A549 (cell line): ENCODE results near the gene DSP. TPM values are rescaled to one million over a fixed set of nuclear protein-coding genes. Genes with fewer than 3 reads are reported as not detected.

Source experiments
- ATAC-seq, 2 experiments: fragments of 200-7000 bp in 1 of 2; fragments of >200 bp in 1 of 2; cut with Nextera tagmentation in 1 of 2; cut with Tn5 transposase in 1 of 2; 3 replicates each; pipeline versions ENCODE4 v1.8.0 to v1.9.1; 2018 to 2020; ENCODE audit warnings: mild to moderate bottlenecking in 1 of 2, moderate library complexity in 1 of 2
- CTCF ChIA-PET: fragments of 300-600 bp; sonication (Branson Sonifier 250); formaldehyde crosslinking; extraction: SDS; loops from one replicate; lab custom pipeline; 2021; ENCODE audit warnings: antibody characterized with exemption, inconsistent platforms; lab: Yijun Ruan, JAX
- POLR2A ChIA-PET: fragments of 350-600 bp; formaldehyde crosslinking; extraction: SDS; loops from one replicate; lab custom pipeline; 2021; ENCODE audit warnings: antibody characterized with exemption, inconsistent platforms; lab: Yijun Ruan, JAX
- DNase-seq, 2 experiments: peaks; one replicate each; pipeline versions ENCODE4 v3.0.0 to v3.0.0-alpha.2; 2011 to 2016; ENCODE audit warnings: low read depth in 1 of 2, low spot score in 1 of 2
- FAIRE-seq: peaks from 2 replicates; lab custom pipeline; 2011; peaks lifted over from hg19 to GRCh38; lab: Jason Lieb, UNC
- H3K27ac ChIP-seq, 2 experiments: fragments of >200 bp; sonication (Bioruptor Twin); formaldehyde crosslinking; 3 replicates each; pipeline ENCODE4 v1.5.1; 2016 to 2017
- H3K4me1 ChIP-seq: fragments of >200 bp; sonication (Bioruptor Twin); formaldehyde crosslinking; 3 replicates; pipeline ENCODE4 v1.6.1; 2016
- H3K4me2 ChIP-seq: fragments of >200 bp; sonication (Bioruptor Twin); formaldehyde crosslinking; 3 replicates; pipeline ENCODE4 v1.6.1; 2016
- H3K4me3 ChIP-seq: fragments of >200 bp; sonication (Bioruptor Twin); formaldehyde crosslinking; 3 replicates; pipeline ENCODE4 v1.5.1; 2016
- H3K9me3 ChIP-seq: fragments of >200 bp; sonication (Bioruptor Twin); formaldehyde crosslinking; 3 replicates; pipeline ENCODE4 v1.6.1; 2016
- BHLHE40 ChIP-seq: IDR thresholded peaks from 2 replicates; pipeline ENCODE4 v1.6.1; 2012; ENCODE audit warnings: low read depth, low read length, inconsistent platforms
- FOXS1 ChIP-seq: fragments of 250-450 bp; sonication (Bioruptor Pico); IDR thresholded peaks from 2 replicates; pipeline ENCODE4 v1.5.0; 2020; ENCODE audit warnings: mild to moderate bottlenecking, moderate library complexity
- GATA3 ChIP-seq: IDR thresholded peaks from 2 replicates; pipeline ENCODE4 v1.6.1; 2012; ENCODE audit warnings: borderline replicate concordance
- HEYL ChIP-seq: fragments of 250-450 bp; sonication (Bioruptor Pico); IDR thresholded peaks from 2 replicates; pipeline ENCODE4 v1.8.0; 2021; ENCODE audit warnings: mild to moderate bottlenecking, moderate library complexity
- HOXA7 ChIP-seq: fragments of 250-450 bp; sonication (Bioruptor Pico); IDR thresholded peaks from 2 replicates; pipeline ENCODE4 v1.5.0; 2020; ENCODE audit warnings: mild to moderate bottlenecking, moderate library complexity
- HOXB13 ChIP-seq: fragments of 250-450 bp; sonication (Bioruptor Pico); IDR thresholded peaks from 2 replicates; pipeline ENCODE4 v1.5.0; 2020; ENCODE audit warnings: low read depth, mild to moderate bottlenecking, moderate library complexity
- JUNB ChIP-seq: fragments of >200 bp; sonication (Bioruptor Twin); formaldehyde crosslinking; IDR thresholded peaks from 2 replicates; pipeline ENCODE4 v1.6.1; 2016
- KDM5A ChIP-seq: fragments of 200-600 bp; sonication (generic); IDR thresholded peaks from 2 replicates; pipeline ENCODE4 v1.6.1; 2016; ENCODE audit warnings: antibody characterized with exemption, mild to moderate bottlenecking
- MAFK ChIP-seq: fragments of 450-650 bp; IDR thresholded peaks from 2 replicates; pipeline ENCODE4 v1.6.1; 2014; ENCODE audit not compliant: partially characterized antibody
- NPAS2 ChIP-seq: fragments of 250-450 bp; sonication (Bioruptor Pico); IDR thresholded peaks from 2 replicates; pipeline ENCODE4 v1.8.0; 2022; ENCODE audit warnings: mild to moderate bottlenecking, moderate library complexity, borderline replicate concordance
- RAD21 ChIP-seq, 2 experiments: fragments of >200 bp in 1 of 2; sonication (Bioruptor Twin) in 1 of 2; formaldehyde crosslinking in 1 of 2; IDR thresholded peaks in 1 of 2; conservative IDR thresholded peaks in 1 of 2; 2 replicates in 1 of 2; 3 replicates in 1 of 2; pipeline ENCODE4 v1.6.1; 2012 to 2018; ENCODE audit warnings: inconsistent platforms in 1 of 2
- RARB ChIP-seq: fragments of 250-450 bp; sonication (Bioruptor Pico); IDR thresholded peaks from 2 replicates; pipeline ENCODE4 v1.8.0; 2021; ENCODE audit warnings: mild to moderate bottlenecking, moderate library complexity
- RCOR1 ChIP-seq: fragments of 150-350 bp; IDR thresholded peaks from 2 replicates; pipeline ENCODE4 v1.6.1; 2014; ENCODE audit warnings: antibody characterized with exemption, low read length, low read depth
- RNF2 ChIP-seq: fragments of 200-600 bp; sonication (generic); IDR thresholded peaks from 2 replicates; pipeline ENCODE4 v1.6.1; 2016; ENCODE audit warnings: low read depth, mild to moderate bottlenecking, antibody characterized with exemption, moderate library complexity, borderline replicate concordance
- TFCP2L1 ChIP-seq: fragments of 250-450 bp; sonication (Bioruptor Pico); IDR thresholded peaks from 2 replicates; pipeline ENCODE4 v1.5.0; 2021; ENCODE audit warnings: mild to moderate bottlenecking
- ZC3H11A ChIP-seq: fragments of 450-650 bp; IDR thresholded peaks from 2 replicates; pipeline ENCODE4 v1.6.1; 2014; ENCODE audit warnings: antibody characterized with exemption, mild to moderate bottlenecking
- WGBS: methylation state at CpG from one replicate; pipeline ENCODE4 v1.1.6; 2017; ENCODE audit errors: missing lambda C conversion rate; 5-methylcytosine and 5-hydroxymethylcytosine counted together
- polyA plus RNA-seq, 4 experiments: library from polyadenylated mRNA; depleted of rRNA in 3 of 4; stranded (reverse); fragments of >200 nt; fragmentation: RNase III in 1 of 4; extraction: RNeasy Plus Mini Kit Qiagen cat#74134 plus additional on column Dnase treatment in 1 of 4; gene quantifications; 2 replicates in 3 of 4; 3 replicates in 1 of 4; pipeline ENCODE4 v1.2.3, GENCODE V29; 2011 to 2017
- TF ChIP-seq, protein P1 (sequence below): fragments of 200-600 bp; sonication (generic); IDR thresholded peaks from 2 replicates; pipeline ENCODE4 v1.6.1; 2016; ENCODE audit warnings: antibody characterized with exemption, mild to moderate bottlenecking, moderate library complexity
- TF ChIP-seq, protein P2 (sequence below): fragments of >200 bp; sonication (Bioruptor Twin); formaldehyde crosslinking; IDR thresholded peaks from 2 replicates; pipeline ENCODE4 v1.6.1; 2016
- TF ChIP-seq, protein P3 (sequence below): fragments of >200 bp; sonication (Bioruptor Twin); formaldehyde crosslinking; IDR thresholded peaks from 3 replicates; pipeline ENCODE4 v1.6.1; 2016
- TF ChIP-seq, protein P4 (sequence below): fragments of 250-450 bp; sonication (Bioruptor Pico); IDR thresholded peaks from 2 replicates; pipeline ENCODE4 v1.5.0; 2021; ENCODE audit warnings: mild to moderate bottlenecking, moderate library complexity, borderline replicate concordance

DSP gene
- polyA plus RNA-seq, 2 of the 4 experiments (the other 2 are of a cell fraction), result 15.2 to 34.1 TPM

DNA sequence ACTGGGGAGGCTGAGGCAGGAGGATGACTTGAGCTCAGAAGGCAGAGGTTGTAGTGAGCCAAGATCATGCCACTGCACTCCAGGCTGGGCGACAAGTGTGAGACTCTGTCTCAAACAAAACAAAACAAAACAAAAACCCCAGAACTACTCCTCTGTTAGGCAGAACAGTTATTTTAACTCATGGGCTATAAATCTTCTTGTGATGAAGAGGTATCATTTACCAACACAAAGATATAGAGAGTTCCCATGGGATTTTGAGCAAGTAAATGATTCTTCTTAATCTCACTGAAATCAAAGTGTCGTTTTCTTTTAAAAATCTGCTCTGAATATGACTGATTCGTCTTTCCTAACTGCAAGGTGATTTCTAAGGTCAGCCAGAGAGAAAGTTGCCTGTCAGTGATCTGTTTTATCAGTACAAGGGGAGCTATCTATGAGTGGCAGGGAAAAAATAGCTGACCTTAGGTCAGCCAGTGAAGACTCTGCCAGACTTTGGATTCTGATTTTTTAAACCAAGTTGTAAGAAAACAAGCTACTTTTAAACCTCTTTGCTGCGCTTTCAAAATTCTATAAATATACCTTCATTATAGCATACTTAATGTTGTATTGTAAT, 3.8 kb upstream of the DSP start:
- Histone ChIP-seq H3K4me2 (no peak overlapping the region), H3K9me3 (no peaks in the 10 kb centered on the region), H3K4me3 (no peak overlapping the region), H3K27ac (no peak overlapping the region), H3K4me1 (no peaks in the 10 kb centered on the region)
- ChIA-PET CTCF (no interaction called here), POLR2A (no interaction called here)
- ATAC-seq (no peak), FAIRE-seq (no peak), DNase-seq (no peak)
- TF ChIP-seq HOXA7 (CRISPR knock-in tag) (no peak), HEYL (CRISPR knock-in tag) (no peak), RNF2 (no peak), HOXB13 (CRISPR knock-in tag) (no peak)
- WGBS, result 64% methylated on average over 4 of the region's 4 CpGs

DNA sequence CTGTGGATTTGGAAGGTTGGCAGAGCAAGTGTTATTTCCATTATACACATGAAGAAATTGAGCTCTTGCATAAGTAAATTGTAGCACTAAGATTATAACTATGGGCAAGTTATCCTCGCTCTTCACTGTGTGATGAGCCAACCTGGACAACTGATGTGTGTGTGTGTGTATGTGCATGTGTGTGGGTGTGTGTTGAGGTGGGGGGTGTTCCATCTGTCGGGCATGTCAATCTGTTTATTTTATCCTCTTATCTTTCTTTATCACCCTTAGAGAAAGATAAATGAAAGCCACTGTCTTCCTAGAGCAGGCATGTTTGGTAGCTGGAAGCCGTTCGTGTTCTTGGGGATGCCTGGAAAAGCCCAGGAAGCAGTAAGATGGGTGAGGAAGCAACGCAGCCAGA, 3.0 kb upstream of the DSP start:
- ChIA-PET POLR2A (no interaction called here), CTCF (interaction anchor here (0.7 kb wide), 1 partner anchor 49 kb away, joined by 3 read pairs; no protein-coding TSS in a partner anchor)
- no peak for ATAC-seq
- Histone ChIP-seq H3K4me2 (no peak overlapping the region), H3K4me1 (peaks cover 3% of the 10 kb centered on the region), H3K4me3 (no peak overlapping the region), H3K9me3 (no peaks in the 10 kb centered on the region), H3K27ac (no peak overlapping the region)
- FAIRE-seq, result no peak
- WGBS, result 75% methylated on average over 5 of the region's 5 CpGs
- no peak for TF ChIP-seq RARB (CRISPR knock-in tag)
- TF ChIP-seq, protein P1, sequence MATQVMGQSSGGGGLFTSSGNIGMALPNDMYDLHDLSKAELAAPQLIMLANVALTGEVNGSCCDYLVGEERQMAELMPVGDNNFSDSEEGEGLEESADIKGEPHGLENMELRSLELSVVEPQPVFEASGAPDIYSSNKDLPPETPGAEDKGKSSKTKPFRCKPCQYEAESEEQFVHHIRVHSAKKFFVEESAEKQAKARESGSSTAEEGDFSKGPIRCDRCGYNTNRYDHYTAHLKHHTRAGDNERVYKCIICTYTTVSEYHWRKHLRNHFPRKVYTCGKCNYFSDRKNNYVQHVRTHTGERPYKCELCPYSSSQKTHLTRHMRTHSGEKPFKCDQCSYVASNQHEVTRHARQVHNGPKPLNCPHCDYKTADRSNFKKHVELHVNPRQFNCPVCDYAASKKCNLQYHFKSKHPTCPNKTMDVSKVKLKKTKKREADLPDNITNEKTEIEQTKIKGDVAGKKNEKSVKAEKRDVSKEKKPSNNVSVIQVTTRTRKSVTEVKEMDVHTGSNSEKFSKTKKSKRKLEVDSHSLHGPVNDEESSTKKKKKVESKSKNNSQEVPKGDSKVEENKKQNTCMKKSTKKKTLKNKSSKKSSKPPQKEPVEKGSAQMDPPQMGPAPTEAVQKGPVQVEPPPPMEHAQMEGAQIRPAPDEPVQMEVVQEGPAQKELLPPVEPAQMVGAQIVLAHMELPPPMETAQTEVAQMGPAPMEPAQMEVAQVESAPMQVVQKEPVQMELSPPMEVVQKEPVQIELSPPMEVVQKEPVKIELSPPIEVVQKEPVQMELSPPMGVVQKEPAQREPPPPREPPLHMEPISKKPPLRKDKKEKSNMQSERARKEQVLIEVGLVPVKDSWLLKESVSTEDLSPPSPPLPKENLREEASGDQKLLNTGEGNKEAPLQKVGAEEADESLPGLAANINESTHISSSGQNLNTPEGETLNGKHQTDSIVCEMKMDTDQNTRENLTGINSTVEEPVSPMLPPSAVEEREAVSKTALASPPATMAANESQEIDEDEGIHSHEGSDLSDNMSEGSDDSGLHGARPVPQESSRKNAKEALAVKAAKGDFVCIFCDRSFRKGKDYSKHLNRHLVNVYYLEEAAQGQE, result no peak
- no peak for TF ChIP-seq FOXS1 (CRISPR knock-in tag)
- TF ChIP-seq RCOR1, result no peak
- TF ChIP-seq ZC3H11A, result no peak
- TF ChIP-seq BHLHE40, result no peak
- TF ChIP-seq GATA3, result no peak
- no peak for DNase-seq

DNA sequence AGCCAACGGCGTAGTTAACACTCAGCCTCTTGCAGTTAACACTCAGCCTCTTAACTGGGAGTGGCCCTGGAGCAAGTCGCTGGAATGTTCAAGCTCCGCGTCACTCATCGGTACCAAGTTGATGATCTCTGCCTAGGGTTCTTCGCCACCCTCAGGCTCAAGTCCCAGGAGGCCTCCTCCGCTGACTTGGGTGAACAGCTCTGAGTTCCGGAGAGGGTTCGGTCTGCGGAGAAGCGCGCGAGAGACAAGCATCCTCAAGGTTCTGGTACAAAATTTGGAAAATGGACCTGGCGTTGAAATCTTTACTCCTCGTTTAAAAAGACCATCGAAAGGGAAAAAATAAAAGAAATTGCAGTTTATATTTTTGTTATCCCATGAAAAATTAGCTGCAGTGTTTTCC, 876 bp upstream of the DSP start:
- no peak for FAIRE-seq
- peak overlapping the region; percentile 86 to 95; a peak in 4 of 6 replicates for H3K27ac ChIP-seq

More for the DNA sequence above, 876 bp upstream of the DSP start:
- WGBS, result 43% methylated on average over 17 of the region's 17 CpGs
- peak; percentile 25 to 67 for DNase-seq
- H3K9me3 ChIP-seq, result no peaks in the 10 kb centered on the region
- TF ChIP-seq, protein P2, sequence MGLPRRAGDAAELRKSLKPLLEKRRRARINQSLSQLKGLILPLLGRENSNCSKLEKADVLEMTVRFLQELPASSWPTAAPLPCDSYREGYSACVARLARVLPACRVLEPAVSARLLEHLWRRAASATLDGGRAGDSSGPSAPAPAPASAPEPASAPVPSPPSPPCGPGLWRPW, result no peak
- TF ChIP-seq MAFK (no peak), HOXA7 (CRISPR knock-in tag) (no peak), KDM5A (no peak), JUNB (no peak), RAD21 (conservative IDR thresholded peaks at IDR 0.05 in 1 of 2, IDR thresholded peaks at IDR 0.05 in 1 of 2) (no peak), NPAS2 (no peak), TFCP2L1 (CRISPR knock-in tag) (no peak)
- TF ChIP-seq, protein P3, sequence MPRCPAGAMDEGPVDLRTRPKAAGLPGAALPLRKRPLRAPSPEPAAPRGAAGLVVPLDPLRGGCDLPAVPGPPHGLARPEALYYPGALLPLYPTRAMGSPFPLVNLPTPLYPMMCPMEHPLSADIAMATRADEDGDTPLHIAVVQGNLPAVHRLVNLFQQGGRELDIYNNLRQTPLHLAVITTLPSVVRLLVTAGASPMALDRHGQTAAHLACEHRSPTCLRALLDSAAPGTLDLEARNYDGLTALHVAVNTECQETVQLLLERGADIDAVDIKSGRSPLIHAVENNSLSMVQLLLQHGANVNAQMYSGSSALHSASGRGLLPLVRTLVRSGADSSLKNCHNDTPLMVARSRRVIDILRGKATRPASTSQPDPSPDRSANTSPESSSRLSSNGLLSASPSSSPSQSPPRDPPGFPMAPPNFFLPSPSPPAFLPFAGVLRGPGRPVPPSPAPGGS, result no peak
- TF ChIP-seq, protein P4, sequence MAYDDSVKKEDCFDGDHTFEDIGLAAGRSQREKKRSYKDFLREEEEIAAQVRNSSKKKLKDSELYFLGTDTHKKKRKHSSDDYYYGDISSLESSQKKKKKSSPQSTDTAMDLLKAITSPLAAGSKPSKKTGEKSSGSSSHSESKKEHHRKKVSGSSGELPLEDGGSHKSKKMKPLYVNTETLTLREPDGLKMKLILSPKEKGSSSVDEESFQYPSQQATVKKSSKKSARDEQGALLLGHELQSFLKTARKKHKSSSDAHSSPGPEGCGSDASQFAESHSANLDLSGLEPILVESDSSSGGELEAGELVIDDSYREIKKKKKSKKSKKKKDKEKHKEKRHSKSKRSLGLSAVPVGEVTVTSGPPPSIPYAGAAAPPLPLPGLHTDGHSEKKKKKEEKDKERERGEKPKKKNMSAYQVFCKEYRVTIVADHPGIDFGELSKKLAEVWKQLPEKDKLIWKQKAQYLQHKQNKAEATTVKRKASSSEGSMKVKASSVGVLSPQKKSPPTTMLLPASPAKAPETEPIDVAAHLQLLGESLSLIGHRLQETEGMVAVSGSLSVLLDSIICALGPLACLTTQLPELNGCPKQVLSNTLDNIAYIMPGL, result no peak
- TF ChIP-seq, all 56 proteins: peak for 0
- peak overlapping the region; percentile 88 for H3K4me2 ChIP-seq
- peak overlapping the region; percentile 66 for H3K4me3 ChIP-seq
- ATAC-seq, result no peak; a peak in 1 of 6 replicates
- peaks cover 14% of the 10 kb centered on the region for H3K4me1 ChIP-seq
- ChIA-PET CTCF (interaction anchor here (1.7 kb wide), 1 partner anchor 101 kb away, joined by 3 read pairs; no protein-coding TSS in a partner anchor), POLR2A (interaction anchor here (0.6 to 2.2 kb wide), 5 partner anchors 35 to 151 kb away, joined by 4 to 11 read pairs (median 7); partner anchors contain the start of genes CAGE1, RIOK1 and SNRNP48)
